Measurements from ENCODE around the gene AP2A2.
"Not testable (repeated sequence)": the region's sequence is repeated elsewhere in the genome, so short reads cannot be mapped to it uniquely, and the experiment has no call there.

Gene AP2A2

GRCh38 chr11:969651-970205 lies 44.1 kb downstream of the AP2A2 start:
- in situ Hi-C loops (cut with HindIII; ENCODE audit: low pct_unique_long_range_greater_than_20kb, low sequenced_read_pairs), result no loop called here
- no peak for TF ChIP-seq JUND (IDR thresholded peaks at IDR 0.05; ENCODE audit: low read depth)
- DNase-seq (ENCODE audit: low read depth in 1 of 2, low spot score in 1 of 2), result no peak

- in situ Hi-C loops (cut with HindIII; ENCODE audit: low pct_unique_long_range_greater_than_20kb, low sequenced_read_pairs), result no loop called here
- DNase-seq (ENCODE audit: low read depth in 1 of 2, low spot score in 1 of 2), result no peak
Measured at GRCh38 chr11:970319-970871, 44.7 kb downstream of the AP2A2 start.

GRCh38 chr11:971092-971690 lies 45.5 kb downstream of the AP2A2 start:
- DNase-seq (ENCODE audit: low read depth in 1 of 2, low spot score in 1 of 2), result no peak
- no peak for TF ChIP-seq JUND (IDR thresholded peaks at IDR 0.05; ENCODE audit: low read depth)
- in situ Hi-C loops (cut with HindIII; ENCODE audit: low pct_unique_long_range_greater_than_20kb, low sequenced_read_pairs), result no loop called here

More at GRCh38 chr11:970319-970871, 44.7 kb downstream of the AP2A2 start:
- no peak for TF ChIP-seq JUND (IDR thresholded peaks at IDR 0.05; ENCODE audit: low read depth)

GRCh38 chr11:971731-972365 lies 46.2 kb downstream of the AP2A2 start:
- in situ Hi-C loops (cut with HindIII; ENCODE audit: low pct_unique_long_range_greater_than_20kb, low sequenced_read_pairs), result no loop called here
- no peak for DNase-seq (ENCODE audit: low read depth in 1 of 2, low spot score in 1 of 2)
- TF ChIP-seq JUND (IDR thresholded peaks at IDR 0.05; ENCODE audit: low read depth), result no peak

- TF ChIP-seq JUND (IDR thresholded peaks at IDR 0.05; ENCODE audit: low read depth), result no peak
- no peak for DNase-seq (ENCODE audit: low read depth in 1 of 2, low spot score in 1 of 2)
- in situ Hi-C loops (cut with HindIII; ENCODE audit: low pct_unique_long_range_greater_than_20kb, low sequenced_read_pairs), result no loop called here
Measured at GRCh38 chr11:972523-973211, 47.0 kb downstream of the AP2A2 start.

GRCh38 chr11:973237-973636 lies 47.6 kb downstream of the AP2A2 start:
- DNase-seq (ENCODE audit: low read depth in 1 of 2, low spot score in 1 of 2), result no peak
- in situ Hi-C loops (cut with HindIII; ENCODE audit: low pct_unique_long_range_greater_than_20kb, low sequenced_read_pairs), result no loop called here
- no peak for TF ChIP-seq JUND (IDR thresholded peaks at IDR 0.05; ENCODE audit: low read depth)

- not testable (repeated sequence) for DNase-seq (ENCODE audit: low read depth in 1 of 2, low spot score in 1 of 2)
Measured at GRCh38 chr11:975376-975775, 49.7 kb downstream of the AP2A2 start.

GRCh38 chr11:975827-976226 lies 50.2 kb downstream of the AP2A2 start:
- TF ChIP-seq JUND (IDR thresholded peaks at IDR 0.05; ENCODE audit: low read depth), result no peak
- DNase-seq (ENCODE audit: low read depth in 1 of 2, low spot score in 1 of 2), result peak in 1 of 2 experiments; percentile 28
- in situ Hi-C loops (cut with HindIII; ENCODE audit: low pct_unique_long_range_greater_than_20kb, low sequenced_read_pairs), result no loop called here

More at GRCh38 chr11:975376-975775, 49.7 kb downstream of the AP2A2 start:
- in situ Hi-C loops (cut with HindIII; ENCODE audit: low pct_unique_long_range_greater_than_20kb, low sequenced_read_pairs), result not testable (repeated sequence)

GRCh38 chr11:976431-977160 lies 50.9 kb downstream of the AP2A2 start:
- in situ Hi-C loops (cut with HindIII; ENCODE audit: low pct_unique_long_range_greater_than_20kb, low sequenced_read_pairs), result no loop called here
- TF ChIP-seq JUND (IDR thresholded peaks at IDR 0.05; ENCODE audit: low read depth), result no peak
- no peak for DNase-seq (ENCODE audit: low read depth in 1 of 2, low spot score in 1 of 2)

- in situ Hi-C loops (cut with HindIII; ENCODE audit: low pct_unique_long_range_greater_than_20kb, low sequenced_read_pairs), result no loop called here
- no peak for DNase-seq (ENCODE audit: low read depth in 1 of 2, low spot score in 1 of 2)
- TF ChIP-seq JUND (IDR thresholded peaks at IDR 0.05; ENCODE audit: low read depth), result no peak
Measured at GRCh38 chr11:977830-978720, 52.4 kb downstream of the AP2A2 start.

GRCh38 chr11:978781-979180 lies 53.1 kb downstream of the AP2A2 start:
- no peak for TF ChIP-seq JUND (IDR thresholded peaks at IDR 0.05; ENCODE audit: low read depth)
- in situ Hi-C loops (cut with HindIII; ENCODE audit: low pct_unique_long_range_greater_than_20kb, low sequenced_read_pairs), result no loop called here
- no peak for DNase-seq (ENCODE audit: low read depth in 1 of 2, low spot score in 1 of 2)
